Parathyroid adenoma (tissue), 2 donors: ENCODE measurements around the gene NOC4L.
A peak's percentile ranks its signal among the peaks of the same experiment; 100 is the strongest.

ENCODE experiments used
- H2AFZ ChIP-seq: fragments of 300-600 bp; sonication (generic); one replicate; pipeline ENCODE4 v1.7.0; 2017; ENCODE audit warnings: antibody characterized with exemption, mild to moderate bottlenecking
- H3K27ac ChIP-seq: fragments of 300-600 bp; sonication (generic); one replicate; pipeline ENCODE4 v1.7.0; 2017
- H3K27me3 ChIP-seq: fragments of 300-600 bp; sonication (generic); one replicate; pipeline ENCODE4 v1.7.0; 2017; ENCODE audit warnings: low read length; ENCODE audit not compliant: control insufficient read depth, insufficient read depth
- H3K36me3 ChIP-seq: fragments of 300-600 bp; sonication (generic); one replicate; pipeline ENCODE4 v1.7.0; 2017; ENCODE audit warnings: low read length; ENCODE audit not compliant: control insufficient read depth, insufficient read depth
- H3K4me1 ChIP-seq: fragments of 300-600 bp; sonication (generic); one replicate; pipeline ENCODE4 v1.7.0; 2017; ENCODE audit warnings: control low read depth
- H3K4me2 ChIP-seq: fragments of 300-600 bp; sonication (generic); one replicate; pipeline ENCODE4 v1.7.0; 2017; ENCODE audit warnings: low read length
- H3K4me3 ChIP-seq: fragments of 300-600 bp; sonication (generic); one replicate; pipeline ENCODE4 v1.7.0; 2017; ENCODE audit warnings: low read depth, low read length
- H3K79me2 ChIP-seq: fragments of 300-600 bp; sonication (generic); one replicate; pipeline ENCODE4 v1.7.0; 2017; ENCODE audit warnings: control low read depth
- H3K9ac ChIP-seq: fragments of 300-600 bp; sonication (generic); one replicate; pipeline ENCODE4 v1.7.0; 2017; ENCODE audit warnings: mild to moderate bottlenecking
- H3K9me3 ChIP-seq: fragments of 300-600 bp; sonication (generic); one replicate; pipeline ENCODE4 v1.7.0; 2017; ENCODE audit warnings: low read length; ENCODE audit not compliant: control insufficient read depth
- CTCF ChIP-seq: fragments of 300-600 bp; sonication (generic); IDR thresholded peaks from one replicate; pipeline ENCODE4 v1.7.0; 2017; ENCODE audit warnings: antibody characterized with exemption, mild to moderate bottlenecking
- donor health status: primary hyperparathyroidism.

Gene NOC4L

GRCh38 chr12:132108211-132108832 lies 35.9 kb upstream of the NOC4L start:
- Histone ChIP-seq H3K9ac (no peak overlapping the region), H3K27me3 (no peaks in the 10 kb centered on the region), H3K4me1 (no peaks in the 10 kb centered on the region), H3K4me2 (no peak overlapping the region), H3K4me3 (no peak overlapping the region), H3K36me3 (no peaks in the 10 kb centered on the region), H2AFZ (no peak overlapping the region), H3K27ac (no peak overlapping the region), H3K9me3 (no peaks in the 10 kb centered on the region), H3K79me2 (no peaks in the 10 kb centered on the region)
- TF ChIP-seq CTCF = no peak

GRCh38 chr12:132109741-132110140 lies 34.5 kb upstream of the NOC4L start:
- Histone ChIP-seq H3K79me2 (no peaks in the 10 kb centered on the region), H3K36me3 (no peaks in the 10 kb centered on the region), H3K9me3 (no peaks in the 10 kb centered on the region), H3K27ac (no peak overlapping the region), H3K4me2 (no peak overlapping the region), H3K9ac (no peak overlapping the region), H3K4me1 (no peaks in the 10 kb centered on the region), H2AFZ (no peak overlapping the region), H3K27me3 (no peaks in the 10 kb centered on the region), H3K4me3 (no peak overlapping the region)
- TF ChIP-seq CTCF = no peak

DNA sequence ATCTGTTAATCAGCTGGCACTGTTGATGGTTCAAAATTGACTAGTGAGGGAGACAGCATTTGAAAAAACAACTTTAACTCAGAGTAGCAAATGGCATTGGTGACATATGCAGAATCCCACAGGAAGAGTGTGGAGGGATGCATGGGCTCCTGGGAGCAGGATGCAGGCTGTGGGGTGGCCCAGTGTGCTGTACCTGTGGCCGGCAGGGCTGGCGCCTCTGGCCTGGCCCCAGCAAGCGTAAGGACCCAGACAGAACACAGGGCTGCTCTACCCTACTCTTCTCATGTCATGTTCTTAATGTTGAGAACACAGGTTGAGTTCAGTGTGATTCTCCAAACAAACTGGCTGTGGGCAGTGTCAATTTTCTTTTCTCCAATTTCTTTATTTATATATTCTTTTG lies 33.6 kb upstream of the NOC4L start:
- no peaks in the 10 kb centered on the region for H3K27me3 ChIP-seq
- H3K27ac ChIP-seq = no peak overlapping the region
- no peak overlapping the region for H3K4me2 ChIP-seq
- no peaks in the 10 kb centered on the region for H3K79me2 ChIP-seq
- H2AFZ ChIP-seq = no peak overlapping the region
- H3K9ac ChIP-seq = no peak overlapping the region
- TF ChIP-seq CTCF = no peak
- no peaks in the 10 kb centered on the region for H3K36me3 ChIP-seq
- H3K9me3 ChIP-seq = no peaks in the 10 kb centered on the region
- no peaks in the 10 kb centered on the region for H3K4me1 ChIP-seq
- H3K4me3 ChIP-seq = no peak overlapping the region

GRCh38 chr12:132111654-132112304 lies 32.5 kb upstream of the NOC4L start:
- Histone ChIP-seq H3K9me3 (no peaks in the 10 kb centered on the region), H3K79me2 (no peaks in the 10 kb centered on the region), H2AFZ (no peak overlapping the region), H3K4me1 (no peaks in the 10 kb centered on the region), H3K27ac (no peak overlapping the region), H3K36me3 (no peaks in the 10 kb centered on the region), H3K4me2 (peak overlapping the region; percentile 18), H3K4me3 (no peak overlapping the region), H3K27me3 (no peaks in the 10 kb centered on the region), H3K9ac (no peak overlapping the region)
- no peak for TF ChIP-seq CTCF

DNA sequence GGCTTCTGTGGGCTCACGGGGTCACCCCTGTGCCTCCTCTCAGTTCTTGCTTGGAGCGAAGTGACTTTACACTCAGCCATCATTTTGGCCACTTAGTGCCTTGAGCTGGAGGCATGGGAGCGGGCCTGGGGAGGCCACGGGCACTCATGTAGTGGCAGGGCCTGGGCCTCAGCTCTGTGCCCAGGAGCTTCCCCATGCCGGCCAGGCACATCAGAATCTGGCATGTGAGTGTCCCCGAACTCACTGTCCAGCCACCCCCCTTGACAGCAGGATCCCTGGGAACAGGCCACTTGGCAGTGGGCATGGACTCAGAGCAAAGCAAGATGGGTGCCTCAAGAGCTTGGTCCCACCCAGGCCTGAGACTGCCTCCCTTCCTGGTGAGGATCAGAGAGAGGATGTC lies 29.6 kb upstream of the NOC4L start:
- Histone ChIP-seq H3K9me3 (no peaks in the 10 kb centered on the region), H3K4me1 (no peaks in the 10 kb centered on the region), H3K4me3 (no peak overlapping the region), H2AFZ (no peak overlapping the region), H3K9ac (no peak overlapping the region), H3K36me3 (no peaks in the 10 kb centered on the region), H3K27ac (no peak overlapping the region), H3K4me2 (no peak overlapping the region), H3K27me3 (no peaks in the 10 kb centered on the region), H3K79me2 (no peaks in the 10 kb centered on the region)
- no peak for TF ChIP-seq CTCF
